HT1080 (cell line): Measurements from ENCODE around the gene EPHB1. TPM values are rescaled to one million over a fixed set of nuclear protein-coding genes. Genes with fewer than 3 reads are reported as not detected.
"Not testable (repeated sequence)": the region's sequence is repeated elsewhere in the genome, so short reads cannot be mapped to it uniquely, and the experiment has no call there.

Experiments
- DNase-seq: peaks from one replicate; pipeline ENCODE4 v3.0.0-alpha.2; 2015; ENCODE audit warnings: low read depth
- total RNA-seq: library from RNA; depleted of rRNA; stranded (reverse); fragments of >200 nt; shearing (Covaris generic); gene quantifications from 2 replicates; pipeline ENCODE4 v1.2.3, GENCODE V29; 2014

Gene EPHB1
- total RNA-seq, 1 experiment from 2014 or later: 4.4 TPM

DNA sequence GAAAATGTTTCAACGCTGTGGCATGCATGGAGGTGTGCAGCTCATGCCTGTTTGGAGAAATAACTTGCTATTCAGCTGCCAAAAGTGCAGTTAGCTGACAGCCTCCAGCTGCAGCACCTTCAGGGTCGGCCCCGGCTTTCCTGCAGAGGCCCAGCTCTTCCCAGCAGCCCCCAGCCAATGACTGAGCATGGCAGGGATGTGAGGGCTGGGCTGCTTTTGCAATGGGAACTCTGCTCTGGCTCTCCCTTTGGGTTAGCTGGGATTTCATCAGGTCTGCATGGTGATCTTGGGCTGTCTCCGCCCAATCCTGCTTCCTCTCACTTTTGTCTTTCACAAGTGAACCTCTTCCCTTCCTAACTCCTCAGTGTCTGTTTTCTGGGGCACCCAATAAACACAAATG lies 396.6 kb downstream of the EPHB1 start:
- DNase-seq: no peak

DNA sequence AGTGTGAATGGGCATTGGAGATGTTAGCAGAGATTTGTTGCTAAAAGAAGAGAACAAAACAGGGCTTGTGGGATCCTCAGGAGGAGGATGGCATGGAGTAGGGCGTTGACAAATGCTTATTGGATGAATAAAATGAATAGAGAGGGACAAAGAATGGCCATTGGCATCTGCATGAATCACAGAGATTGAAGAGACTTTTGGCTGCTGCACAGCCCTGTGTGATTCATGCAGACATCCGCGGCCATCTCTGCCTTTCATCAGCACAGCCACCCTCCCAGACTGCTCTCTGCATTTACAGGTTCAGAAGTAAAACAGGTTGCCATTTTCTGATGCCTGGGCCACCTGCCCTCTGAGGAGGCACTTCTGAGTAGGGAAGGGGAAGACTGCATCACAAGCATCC lies 397.9 kb downstream of the EPHB1 start:
- peak; percentile 74 for DNase-seq

- DNase-seq: peak; percentile 93
These were observed 402.2 kb downstream of the EPHB1 start for GRCh38 chr3:135197246-135197645.

DNA sequence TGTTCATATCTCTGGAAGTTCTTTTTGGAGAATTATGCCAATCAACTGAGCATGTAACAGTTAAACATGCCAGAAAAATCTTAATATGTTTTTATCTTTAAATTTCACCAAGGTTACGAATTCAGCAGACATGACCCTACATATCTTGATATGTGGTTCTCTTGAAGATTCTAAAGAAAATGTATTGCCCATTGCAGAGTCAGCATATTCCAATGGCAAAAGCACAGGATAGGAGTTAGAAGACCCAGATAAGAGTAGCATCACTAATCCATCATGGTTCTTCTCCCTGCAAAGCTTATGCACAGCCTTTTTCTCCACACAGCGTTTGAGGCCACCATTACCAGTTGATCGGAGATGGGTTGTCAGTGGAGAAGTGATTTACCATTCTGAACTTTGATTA lies 402.8 kb downstream of the EPHB1 start:
- no peak for DNase-seq

DNA sequence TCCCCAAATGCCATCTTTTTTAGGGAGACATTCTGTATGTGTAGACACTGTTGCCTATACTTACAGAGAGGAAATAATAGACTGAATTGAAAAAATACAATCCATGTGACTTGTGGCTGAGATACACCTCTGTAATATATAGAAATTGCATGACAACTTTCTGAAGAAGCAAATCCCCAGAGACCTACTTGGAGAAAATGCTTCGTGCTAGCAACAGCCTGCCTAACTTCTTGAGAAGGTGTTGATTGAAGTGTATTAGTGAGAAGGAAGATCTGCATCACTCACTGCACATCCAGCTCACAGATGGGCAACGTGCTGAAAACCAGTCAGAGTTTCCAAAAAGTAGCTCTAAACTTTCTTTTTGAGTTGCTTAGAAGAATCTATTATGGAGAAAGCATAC lies 404.1 kb downstream of the EPHB1 start:
- no peak for DNase-seq

DNA sequence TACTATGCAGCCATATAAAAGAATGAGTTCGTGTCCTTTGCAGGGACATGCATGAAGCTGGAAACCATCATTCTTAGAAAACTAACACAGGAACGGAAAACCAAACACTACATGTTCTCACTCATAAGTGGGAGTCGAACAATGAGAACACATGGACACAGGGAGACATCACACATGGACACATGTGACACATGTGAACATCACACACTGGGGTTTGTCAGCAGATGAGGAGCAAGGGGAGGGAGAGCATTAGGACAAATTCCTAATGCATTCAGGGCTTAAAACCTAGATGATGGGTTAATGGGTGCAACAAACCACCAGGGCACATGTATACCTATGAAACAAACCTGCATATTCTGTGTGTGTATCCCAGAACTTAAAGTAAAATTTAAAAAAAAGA lies 408.0 kb downstream of the EPHB1 start:
- DNase-seq: no peak

- DNase-seq: no peak
These were observed 418.2 kb downstream of the EPHB1 start for GRCh38 chr3:135213213-135213612.

DNA sequence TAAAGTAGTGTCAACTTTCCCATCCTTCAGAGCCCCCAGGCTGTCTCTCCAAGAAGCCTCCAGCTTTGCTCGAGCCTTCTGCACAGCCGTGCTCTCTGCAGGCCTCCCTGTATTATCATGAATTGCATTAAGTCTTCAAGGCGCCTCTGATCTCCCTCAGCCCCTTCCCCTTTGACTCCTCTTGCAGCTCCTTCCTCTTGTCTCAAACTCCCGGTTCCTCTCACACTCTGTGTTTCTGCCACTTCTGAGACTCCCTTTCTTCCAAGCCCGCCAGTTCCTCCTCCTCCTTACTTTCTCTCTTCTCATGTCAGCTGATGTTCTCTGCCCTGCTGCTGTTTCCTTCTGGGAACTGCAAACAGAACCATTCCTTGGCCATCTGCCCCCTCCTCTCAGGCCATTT lies 418.8 kb downstream of the EPHB1 start:
- no peak for DNase-seq

DNA sequence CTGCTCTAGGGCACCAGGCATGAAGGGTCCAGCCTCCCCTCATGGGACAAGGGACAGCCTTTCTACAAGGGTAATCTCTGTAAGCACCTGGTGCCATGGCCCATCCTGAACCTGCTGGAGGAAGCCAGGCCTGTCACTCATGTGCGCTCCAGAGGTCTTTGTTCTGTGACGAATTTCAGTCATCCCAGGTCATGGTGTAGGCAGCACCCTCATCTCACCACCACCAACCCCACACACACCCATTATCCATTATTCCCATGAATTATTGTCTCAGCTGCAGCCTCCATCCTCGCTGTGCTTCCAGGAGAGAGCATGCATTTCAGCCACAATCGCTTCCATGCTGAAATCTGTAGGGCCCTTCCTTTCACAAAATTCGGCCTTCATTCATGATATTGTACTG lies 419.3 kb downstream of the EPHB1 start:
- no peak for DNase-seq

GRCh38 chr3:135215516-135215915 lies 420.5 kb downstream of the EPHB1 start:
- DNase-seq: peak; percentile 81

- no peak for DNase-seq
These were observed 421.6 kb downstream of the EPHB1 start for GRCh38 chr3:135216659-135217058.

GRCh38 chr3:135217730-135218129 lies 422.7 kb downstream of the EPHB1 start:
- no peak for DNase-seq

- DNase-seq: no peak
These were observed 423.2 kb downstream of the EPHB1 start for GRCh38 chr3:135218304-135218703.

DNA sequence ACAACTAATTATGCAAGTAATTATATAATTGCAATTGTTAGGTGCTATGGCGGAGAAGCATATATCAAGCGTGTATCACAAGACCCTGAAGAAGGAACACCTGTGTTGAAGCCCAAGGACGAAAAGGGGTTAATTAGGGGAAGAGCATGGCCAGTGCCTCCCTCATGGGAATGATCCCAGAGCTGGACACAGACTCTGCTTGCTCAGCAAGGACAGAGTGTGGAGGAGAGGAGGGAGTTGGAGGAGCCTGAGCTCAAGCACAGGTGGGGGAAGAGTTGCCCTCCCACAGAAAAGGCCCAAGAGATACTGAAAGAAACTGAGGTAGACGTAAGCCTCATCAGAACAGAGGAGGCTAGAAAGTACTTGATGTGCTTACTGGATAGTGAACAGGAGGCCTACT lies 423.7 kb downstream of the EPHB1 start:
- no peak for DNase-seq

DNA sequence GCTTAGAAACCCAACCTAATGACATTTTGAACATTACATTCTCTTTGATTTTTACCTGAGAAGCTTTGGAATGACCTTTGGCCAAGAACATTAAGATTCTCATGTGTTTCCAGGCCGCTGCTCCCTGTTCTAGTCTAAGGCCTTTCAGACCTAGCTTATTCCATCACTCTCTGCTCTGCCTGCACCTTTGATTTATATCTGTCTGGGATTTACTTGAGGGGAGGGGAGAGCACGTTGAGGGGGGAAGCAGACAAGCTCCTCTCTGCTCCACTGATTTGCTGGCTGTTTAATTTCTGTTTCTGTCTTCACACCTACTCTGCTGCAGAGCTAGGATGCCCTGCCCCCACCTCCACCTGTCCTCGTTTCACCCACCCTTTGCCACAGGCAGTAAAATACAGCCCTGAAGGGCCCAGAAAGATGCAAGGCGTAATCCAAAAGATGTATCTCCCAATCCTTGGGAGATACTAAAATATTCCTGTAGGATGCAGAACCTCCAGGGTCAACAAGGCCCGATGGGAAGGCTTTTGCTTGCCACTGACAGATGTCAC lies 429.8 kb downstream of the EPHB1 start:
- DNase-seq: no peak

DNA sequence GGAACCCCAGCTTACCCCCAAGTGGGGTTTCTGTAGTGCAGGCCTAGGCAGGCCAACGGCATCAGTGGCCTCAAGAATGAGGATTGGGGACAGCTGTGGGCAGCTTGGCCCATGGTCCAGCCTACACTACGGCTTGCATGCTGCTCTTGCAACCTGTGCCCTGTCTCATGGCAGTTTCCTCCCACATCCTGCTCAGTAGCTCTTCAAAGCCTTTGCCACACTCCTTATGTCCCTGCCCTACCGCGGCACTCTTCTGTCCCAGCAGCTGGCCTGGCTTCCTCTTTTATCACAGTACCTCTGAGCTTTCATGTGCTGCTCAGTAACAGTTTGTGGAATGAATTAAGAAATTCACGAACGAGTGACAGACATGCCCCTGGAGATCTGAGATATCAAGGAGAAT lies 431.0 kb downstream of the EPHB1 start:
- no peak for DNase-seq

DNA sequence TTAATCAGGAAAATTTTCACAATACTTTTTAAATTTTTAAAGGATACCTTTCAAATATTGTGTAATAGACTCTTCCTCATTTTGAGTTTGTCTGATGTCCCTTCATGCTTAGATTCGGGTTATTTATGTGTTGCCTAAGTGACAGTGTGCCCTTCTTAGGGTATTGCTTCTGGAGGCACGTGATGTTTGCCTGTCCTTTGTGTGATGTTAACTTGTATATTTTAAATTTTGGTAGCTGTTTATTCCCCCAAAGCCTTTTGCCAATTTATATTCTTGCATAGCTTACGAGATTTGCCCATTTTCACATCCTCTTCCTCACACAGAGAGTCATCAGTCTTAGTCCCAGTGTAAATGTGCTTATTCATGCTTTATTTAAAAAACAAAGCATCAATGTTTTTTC lies 433.1 kb downstream of the EPHB1 start:
- DNase-seq: no peak

GRCh38 chr3:135229018-135229495 lies 434.0 kb downstream of the EPHB1 start:
- peak; percentile 28 for DNase-seq

DNA sequence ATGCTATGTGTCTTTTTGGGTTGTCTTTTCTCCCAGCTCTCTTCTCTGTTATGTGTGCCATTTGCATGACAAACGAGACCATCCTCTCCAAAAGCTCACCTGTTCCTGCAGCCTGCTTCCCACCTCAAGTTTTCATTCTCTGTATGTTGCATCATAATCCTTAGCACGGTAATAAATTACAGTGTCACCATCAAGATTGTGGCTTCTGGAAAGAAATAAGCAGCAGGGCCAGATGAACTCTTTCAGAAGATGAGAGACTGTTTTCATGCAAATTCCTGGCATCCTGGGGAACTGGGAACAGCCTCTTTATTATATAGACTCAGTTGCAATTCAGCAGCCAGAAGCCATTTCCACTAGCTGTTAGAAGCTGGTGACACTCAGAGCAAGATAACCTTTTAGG lies 436.7 kb downstream of the EPHB1 start:
- no peak for DNase-seq

DNA sequence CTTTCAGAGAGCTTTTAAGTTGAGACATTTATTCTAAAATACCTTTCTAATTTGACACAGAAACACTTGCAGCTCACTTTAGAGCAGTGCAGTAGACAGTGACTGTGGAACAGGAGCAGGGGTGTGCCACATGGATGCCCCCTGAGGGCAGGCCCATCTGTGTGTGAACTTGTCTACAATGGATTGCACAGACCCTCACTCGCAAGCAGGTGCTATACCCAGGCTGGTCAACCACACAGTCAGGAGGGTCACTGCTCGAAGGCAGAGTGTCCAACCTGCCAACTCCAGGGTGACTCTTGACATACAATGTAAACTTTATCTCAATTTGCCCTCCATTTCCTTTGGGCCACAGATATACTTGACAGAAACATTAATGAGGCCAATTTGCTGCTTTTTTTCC lies 437.2 kb downstream of the EPHB1 start:
- no peak for DNase-seq

DNA sequence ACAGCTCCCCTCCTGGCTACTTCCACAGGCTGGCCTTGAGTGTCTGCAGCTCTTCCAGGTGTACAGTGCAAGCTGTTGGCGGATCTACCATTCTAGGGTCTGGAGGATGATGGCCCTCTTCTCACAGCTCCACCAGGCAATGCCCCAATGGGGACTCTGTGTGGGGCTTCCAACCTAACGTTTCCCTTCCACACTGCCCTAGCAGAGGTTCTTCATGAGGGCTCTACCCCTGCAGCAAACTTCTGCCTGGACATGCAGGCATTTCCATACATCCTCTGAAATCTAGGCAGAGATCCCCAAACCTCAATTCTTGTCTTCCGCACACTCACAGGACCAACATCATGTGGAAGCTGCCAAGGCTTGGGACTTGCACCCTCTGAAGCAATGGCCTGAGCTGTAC lies 438.4 kb downstream of the EPHB1 start:
- DNase-seq: not testable (repeated sequence)

- no peak for DNase-seq
These were observed 440.5 kb downstream of the EPHB1 start for GRCh38 chr3:135235541-135235940.

DNA sequence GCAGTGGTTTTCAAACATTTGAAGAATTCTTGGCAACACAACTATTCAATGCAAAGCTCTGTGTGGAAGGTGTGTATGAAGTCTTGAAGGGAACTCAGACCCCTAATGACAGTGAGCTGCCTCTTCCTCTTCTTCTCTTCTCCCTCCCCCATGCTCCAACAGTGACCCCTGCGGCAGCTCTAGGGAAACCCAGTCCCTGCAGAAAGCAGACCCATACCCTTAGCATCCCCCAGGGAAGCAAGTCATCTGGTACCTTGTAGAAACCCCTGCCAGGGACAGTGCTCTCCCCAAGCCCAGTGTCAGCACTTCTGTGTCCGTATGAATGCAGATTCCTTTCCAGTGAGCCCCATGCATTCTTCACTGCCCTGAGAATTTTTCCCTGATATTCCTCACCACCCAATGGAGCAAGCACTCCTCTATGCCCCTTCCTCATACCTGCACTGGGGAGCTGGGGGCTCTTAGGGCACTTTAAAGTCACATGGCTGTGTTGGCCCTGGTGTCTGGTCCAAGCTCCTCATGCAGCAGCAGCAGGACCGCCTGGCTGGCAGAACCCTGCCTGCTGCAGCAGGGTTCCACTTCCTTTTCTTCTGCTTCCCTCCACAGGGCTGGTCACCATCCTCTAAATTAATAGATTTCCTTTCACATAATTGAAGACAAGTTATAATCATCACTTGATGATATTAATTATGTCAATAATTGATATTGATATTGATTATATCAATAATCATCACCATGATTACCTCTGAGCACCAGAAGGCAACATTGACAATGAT lies 442.5 kb downstream of the EPHB1 start:
- DNase-seq: peak; percentile 21
